RPMI7951 (cell line): Measurements from ENCODE around the gene SUCNR1. TPM values are rescaled to one million over a fixed set of nuclear protein-coding genes. Genes with fewer than 3 reads are reported as not detected.
"Not testable (repeated sequence)": the region's sequence is repeated elsewhere in the genome, so short reads cannot be mapped to it uniquely, and the experiment has no call there.

Experiments
- DNase-seq: peaks from one replicate; pipeline ENCODE4 v3.0.0-alpha.2; 2012; ENCODE audit warnings: low read depth
- total RNA-seq: library from RNA; depleted of rRNA; stranded (reverse); fragments of >200 nt; shearing (Covaris generic); gene quantifications from 2 replicates; pipeline ENCODE4 v1.2.3, GENCODE V29; 2014; rRNA removed

Gene SUCNR1
- total RNA-seq = 0.12 TPM in 1 of 2 replicates, not detected in the other

DNA sequence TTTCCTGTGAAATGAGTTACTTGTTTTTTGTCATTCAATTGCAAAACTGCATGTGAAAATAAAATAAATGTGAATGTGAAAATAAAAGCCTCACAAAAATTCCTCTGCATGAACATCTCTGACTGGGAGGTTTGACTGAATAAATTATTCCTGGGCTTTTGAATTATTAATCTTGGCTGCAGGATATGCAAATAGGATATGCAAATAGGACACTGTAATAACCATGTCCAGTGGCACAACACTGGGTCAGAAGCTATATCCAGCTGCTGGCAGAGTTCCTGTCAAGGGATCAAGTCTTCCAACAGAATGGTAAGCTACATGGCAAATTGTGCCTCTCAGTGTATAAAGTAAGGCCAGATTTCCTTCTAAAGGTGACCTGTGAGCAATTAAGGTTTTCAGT is at the start of gene SUCNR1:
TSS of gene SUCNR1 (plus strand) at position 246 of the 400 bp plus-strand sequence. CDS start 6,250 bp downstream, outside the sequence.
- DNase-seq = no peak

GRCh38 chr3:151827816-151828215 is 45.6 kb upstream of the SUCNR1 start:
- no peak for DNase-seq

DNA sequence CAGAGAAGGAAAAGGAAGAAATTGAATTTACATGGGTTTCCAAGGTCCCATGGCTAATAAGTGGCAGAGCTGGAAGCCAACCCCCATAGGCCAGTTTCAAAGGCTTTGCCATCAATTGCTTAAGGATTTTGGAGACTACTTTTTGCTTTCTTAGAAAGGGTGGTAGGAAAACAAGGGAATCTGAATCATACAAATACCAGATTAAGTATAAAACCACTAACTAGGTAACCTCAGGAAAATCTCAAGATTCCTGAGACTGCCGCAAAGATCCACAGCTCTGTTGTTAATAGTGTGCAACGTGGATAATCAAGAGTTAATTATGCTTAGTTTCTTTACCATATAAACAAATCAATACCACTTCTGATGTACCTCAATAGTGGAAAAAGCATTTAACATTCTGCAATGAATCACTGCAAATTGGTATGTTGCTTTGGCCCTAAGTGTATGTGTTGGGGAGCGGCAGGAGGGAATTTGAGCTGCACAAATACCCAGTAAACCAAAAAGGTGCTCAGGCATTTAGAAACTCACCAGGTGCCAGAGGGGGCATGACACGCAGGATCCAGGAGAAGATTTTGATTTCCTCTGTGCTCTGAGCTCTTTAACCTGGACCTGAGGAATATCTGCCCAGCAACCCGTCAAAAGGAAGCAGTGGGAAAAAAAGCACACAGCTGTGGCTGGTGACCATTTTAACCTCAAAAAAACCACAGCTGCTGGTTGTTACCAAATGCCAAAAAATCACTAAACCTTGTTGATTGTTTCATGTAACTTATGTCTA is 37.5 kb upstream of the SUCNR1 start:
- DNase-seq = peak; percentile 81

DNA sequence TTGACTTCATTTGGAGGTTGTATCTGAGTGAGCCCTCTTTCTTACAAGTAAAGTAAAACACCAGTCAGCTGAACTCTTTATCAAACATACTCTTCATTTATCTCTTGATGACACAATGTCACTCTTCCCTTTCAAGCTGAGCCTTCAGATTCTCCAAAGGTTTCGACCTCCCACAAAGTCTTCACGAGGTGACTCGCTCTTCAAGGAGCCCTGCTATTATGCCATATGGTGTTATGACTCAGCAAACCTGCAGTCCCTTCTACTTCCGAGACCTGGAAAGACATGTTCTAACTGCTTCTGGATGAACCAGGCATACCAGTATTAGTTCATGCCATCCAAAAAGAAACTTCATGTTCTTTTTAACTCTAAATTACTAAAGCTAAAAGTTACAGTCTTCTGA is 36.4 kb upstream of the SUCNR1 start:
- DNase-seq = peak; percentile 87

DNA sequence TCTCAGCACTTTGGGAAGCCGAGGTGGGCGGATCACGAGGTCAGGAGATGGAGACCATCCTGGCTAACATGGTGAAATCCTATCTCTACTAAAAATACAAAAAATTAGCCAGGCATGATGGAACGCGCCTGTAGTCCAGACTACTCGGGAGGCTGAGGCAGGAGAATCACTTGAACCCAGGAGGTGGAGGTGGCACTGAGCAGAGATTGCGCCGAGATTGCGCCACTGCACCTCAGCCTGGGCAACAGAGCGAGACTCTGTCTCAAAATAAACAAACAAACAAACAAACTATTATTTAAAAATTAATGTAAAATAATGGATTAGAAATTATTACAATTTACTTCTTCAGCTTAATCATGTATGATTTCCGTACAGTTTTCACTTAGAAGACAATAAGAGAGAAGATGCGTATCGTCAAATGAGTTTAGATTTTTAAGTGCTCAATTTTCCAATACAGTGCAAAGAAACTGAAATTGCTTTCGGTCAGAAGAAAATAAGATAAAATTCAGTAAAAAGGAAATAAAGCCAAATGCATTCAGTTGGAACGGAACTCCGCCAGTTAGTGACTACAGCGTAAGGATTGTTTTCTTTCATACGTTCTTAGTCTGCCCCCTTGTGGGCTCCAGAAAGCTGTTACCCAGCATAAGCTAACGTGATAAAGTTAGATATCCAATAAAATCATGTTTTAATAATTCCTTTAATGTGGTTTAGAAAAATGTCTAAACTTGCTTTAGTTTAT is 34.7 kb upstream of the SUCNR1 start:
- peak; percentile 83 for DNase-seq

DNA sequence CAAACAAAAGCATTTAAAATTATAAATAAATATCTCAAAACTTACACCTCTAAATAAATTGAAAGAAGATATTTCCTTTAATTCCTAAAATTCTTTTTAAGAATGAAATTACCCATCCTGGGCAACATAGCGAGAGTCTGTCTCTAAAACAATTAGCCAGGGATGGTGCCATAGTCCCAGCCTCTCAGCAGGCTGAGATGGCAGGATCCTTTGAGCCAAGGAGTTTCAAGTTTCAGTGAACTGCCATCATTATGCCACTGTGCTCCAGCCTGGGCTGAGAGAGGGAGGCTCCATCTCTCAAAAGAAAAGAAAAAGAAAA is 34.2 kb upstream of the SUCNR1 start:
- DNase-seq = no peak

DNA sequence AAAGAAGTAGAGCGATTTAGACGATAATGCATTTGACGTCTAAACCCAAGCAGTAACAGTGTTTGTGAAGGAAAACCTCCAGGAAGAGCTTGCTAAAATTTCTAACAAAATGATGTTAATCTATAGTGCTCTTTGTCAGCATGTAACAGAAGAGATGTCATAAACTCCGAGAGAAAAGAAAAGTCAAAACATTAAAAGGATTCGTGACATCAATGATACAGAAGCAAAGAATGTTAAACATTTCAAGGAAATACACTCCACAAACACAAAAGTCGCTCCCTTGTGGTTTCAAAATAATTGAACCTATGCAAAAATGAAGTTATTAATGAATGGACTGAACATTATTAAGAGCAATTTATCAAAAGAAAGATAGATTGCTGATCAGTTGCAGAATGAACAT is 31.6 kb upstream of the SUCNR1 start:
- peak; percentile 31 for DNase-seq

DNA sequence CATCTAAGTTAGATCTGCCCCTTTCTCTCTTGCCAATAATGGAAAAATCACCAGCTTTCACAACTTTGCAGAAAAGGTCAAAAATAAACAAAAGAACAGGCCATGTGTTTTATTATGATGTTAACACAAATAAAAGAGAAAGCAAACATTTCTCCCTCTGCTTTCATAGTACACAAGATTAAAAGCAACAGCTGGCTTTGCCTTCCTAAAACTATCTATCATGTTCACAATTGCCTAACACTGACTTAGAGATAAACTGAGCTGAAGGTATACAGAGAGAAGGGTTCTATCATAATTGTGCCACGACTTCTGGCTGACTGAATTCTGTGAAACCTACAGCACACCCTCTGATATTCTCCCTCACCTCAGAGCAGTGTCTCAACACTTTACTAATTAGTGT is 30.2 kb upstream of the SUCNR1 start:
- no peak for DNase-seq

GRCh38 chr3:151845306-151845905 is 28.0 kb upstream of the SUCNR1 start:
- DNase-seq = no peak

DNA sequence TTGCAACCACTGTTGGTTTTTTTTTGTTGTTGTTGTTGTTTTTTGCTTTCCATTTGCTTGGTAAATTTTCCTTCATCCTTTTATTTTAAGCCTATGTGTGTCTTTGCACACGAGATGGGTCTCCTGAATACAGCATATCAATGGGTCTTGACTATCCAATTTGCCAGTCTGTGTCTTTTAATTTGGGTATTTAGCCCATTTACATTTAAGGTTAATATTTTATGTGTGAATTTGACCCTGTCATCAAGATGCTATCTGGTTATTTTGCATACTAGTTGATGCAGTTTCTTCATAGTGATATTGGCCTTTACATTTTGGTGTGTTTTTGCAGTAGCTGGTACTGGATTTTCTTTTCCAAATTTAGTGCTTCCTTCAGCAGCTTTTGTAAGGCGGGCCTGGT is 23.4 kb upstream of the SUCNR1 start:
- not testable (repeated sequence) for DNase-seq

DNA sequence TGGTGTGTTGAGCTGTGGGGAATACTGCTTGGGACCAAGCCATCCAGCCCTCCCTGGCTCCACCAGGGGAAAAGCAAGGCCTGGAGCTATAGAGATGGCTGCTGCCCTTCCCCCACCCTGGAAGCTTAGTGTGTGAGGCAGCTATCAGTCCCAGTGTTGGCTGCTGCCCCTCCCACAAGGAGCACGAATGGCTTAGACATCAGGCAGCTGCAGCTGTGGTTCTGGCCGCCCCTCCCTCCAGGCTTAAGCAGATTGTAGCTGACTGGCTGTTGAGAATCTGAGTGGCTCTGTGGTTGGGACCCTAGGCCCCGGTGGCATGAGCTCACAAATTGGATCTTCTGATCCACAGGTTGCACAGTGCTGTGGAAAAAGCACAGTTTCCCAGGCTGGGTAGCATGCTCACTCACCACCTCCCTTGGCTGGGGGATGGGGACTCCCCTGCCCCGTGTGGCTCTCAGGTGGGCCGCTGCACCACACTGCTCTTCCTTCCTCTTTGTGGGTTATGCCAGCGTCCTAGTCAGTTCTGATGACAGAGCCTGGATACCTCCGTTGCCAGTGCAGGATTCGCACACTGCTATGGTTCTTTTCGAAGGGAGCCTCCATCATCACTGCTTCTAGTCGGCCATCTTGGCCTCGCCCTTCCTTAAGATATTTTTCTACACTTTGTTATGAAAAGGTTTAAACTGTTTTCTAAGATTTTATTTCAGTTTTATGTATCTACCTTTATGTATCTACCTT is 21.2 kb upstream of the SUCNR1 start:
- no peak for DNase-seq

GRCh38 chr3:151856118-151856517 is 17.3 kb upstream of the SUCNR1 start:
- DNase-seq = peak; percentile 55

DNA sequence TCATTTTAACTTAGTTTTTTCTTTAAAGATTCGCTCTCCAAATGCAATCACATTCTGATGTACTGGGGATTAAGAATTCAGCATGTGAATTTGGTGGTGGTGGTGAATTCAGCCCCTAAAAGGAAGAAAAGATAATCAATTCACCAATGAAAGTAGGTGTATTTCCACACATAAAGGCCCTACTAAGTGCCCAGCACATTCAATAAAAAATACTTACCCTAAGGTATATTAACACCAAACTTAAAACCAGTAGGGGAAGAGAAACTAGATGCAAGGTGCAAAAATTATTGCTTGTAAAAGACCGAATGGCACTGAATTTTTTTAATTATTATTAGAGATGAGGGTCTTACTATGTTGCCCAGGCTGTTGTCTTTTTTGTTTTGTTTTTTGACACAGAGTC is 16.8 kb upstream of the SUCNR1 start:
- no peak for DNase-seq

DNA sequence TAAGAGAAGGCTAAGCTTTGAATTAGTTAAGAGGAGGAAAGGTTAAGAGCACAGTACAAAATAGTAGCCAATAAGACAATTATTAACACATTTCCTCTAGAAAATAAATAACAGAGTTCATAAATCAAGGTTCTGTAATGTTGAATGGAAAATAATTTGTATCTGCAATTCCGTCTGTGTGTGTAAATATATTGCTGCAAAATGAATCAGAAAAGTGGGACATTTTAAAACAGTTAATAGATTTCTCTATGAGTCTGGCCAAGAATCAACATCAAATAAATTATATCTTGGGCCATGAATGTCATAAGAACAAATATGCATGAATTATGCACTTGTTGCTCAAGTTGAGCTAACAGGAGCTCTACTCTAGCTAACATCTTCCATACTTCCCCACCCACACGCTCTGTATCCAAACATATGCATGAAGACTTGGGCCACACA is 14.2 kb upstream of the SUCNR1 start:
- no peak for DNase-seq

DNA sequence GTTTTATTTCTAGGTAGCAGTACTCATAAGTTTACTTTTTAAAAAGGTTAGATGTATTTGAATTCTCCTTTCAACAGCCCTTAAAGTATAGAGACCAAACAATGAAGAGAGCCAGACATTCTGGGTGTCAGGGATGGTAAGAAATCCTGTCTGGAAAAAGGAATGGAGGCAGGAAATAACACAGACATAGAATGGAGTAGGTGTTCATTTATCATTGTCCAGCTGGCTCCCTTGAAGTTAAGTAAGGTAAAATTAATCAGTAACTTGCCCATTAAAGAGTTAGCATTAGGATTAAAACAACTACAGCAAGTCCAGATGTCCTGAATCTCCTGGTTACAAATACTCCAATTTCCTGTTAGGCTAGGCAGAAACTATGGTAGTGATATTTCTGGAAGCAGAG is 13.5 kb upstream of the SUCNR1 start:
- DNase-seq = no peak

DNA sequence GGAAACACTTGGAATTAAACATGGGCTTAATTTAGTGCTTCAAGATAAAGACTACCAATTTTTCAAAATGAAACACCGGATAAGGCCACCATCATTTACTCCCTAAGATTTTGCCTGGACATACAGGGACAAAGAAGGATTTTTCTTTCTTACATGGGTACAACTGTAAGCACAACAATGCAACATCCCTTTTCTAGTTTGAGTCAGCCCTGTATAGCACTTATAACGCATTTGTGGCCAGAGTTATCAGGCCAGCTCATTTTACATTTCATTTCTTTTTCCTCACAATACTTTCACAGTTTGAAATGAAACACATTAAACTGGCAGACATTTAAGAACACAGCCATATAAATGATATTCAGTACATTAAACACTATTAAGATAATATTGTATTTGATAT is 9.8 kb upstream of the SUCNR1 start:
- no peak for DNase-seq

DNA sequence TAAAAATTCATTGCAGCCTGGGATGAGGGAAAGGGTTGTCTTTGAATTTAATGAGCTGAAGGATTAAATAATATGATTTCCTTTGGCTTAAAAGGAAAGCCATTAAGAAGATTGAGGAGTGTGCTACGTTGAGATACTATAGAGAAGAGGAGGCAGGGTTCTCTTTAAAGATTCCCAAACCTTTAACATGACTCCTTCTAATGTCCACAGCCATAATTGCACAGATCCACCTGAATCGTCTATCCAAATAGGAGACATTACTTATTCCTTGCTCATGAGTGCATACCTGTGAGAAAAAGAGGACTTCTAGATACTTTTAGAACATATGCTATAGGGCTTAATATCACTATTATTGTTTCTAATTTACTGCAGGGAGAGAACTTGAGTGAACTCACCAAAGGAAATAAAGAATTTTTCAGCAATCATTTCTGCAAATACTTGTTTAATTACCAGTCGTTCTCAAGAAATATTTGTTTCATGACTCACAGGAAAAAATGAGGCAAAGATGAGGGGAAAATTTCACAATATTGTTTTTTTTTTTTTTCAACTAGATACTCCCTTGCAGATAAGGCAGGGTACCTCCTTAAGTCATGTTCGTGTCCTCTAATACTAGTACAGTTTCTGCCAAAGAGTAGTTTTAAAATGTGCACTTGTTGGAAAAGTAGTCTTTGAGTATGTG is 8.9 kb upstream of the SUCNR1 start:
- peak; percentile 80 for DNase-seq

DNA sequence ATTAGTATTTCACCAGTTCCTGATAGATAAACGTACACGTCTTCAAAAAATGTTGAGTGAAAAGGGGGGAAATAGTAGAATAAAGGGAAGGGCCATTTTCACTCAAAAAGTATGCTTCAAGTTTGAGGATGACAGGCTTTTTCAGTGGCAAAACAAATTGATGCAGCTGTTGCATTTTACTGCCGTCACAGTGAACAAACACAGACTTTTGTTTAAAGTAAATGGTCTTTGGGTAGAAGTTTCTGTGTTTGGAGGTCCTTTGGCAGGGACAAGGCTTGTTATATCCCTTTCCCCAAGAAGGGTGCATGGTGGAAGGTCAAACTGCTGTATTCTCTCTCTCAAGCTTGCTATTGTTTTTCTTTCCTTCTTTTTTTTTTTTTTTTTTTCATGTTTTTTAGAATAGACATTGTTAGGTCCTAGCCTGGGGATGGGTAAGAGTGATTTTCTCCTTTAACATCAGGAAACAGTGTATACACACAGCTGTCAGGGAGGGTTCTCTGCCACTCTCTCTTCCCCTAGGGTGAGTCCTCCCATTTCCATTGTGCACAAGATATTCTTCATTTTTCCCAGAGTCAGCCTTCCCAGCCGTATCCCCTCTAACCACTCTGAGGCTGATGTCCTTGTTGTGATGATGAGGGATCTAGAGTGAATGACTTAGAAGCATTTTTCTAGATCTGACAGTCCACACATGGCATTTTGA is 6.6 kb upstream of the SUCNR1 start:
- DNase-seq = no peak

- DNase-seq = no peak
Observed at GRCh38 chr3:151867666-151868065, 5.8 kb upstream of the SUCNR1 start.

DNA sequence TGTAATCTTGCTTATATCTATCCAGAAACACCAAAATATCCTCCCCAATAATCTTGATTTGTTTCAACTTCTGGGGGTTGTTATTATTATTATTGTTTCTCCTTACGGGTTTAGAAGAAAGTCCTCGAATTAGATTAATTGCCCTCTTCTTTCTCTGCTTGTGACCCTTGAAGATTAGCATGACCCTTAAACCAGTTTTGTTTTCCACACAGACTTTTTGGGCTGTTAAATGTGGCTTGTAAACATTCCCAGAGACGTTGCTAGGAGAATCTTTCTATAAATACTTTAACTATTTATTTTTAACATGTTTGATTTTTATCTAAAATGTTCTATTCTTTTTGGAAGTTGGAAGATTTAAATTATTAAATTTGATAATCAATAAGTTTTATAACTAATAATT is 4.3 kb upstream of the SUCNR1 start:
- DNase-seq = no peak
